HG03354 (cell line): ENCODE data around the gene FTCD.
"Not testable (repeated sequence)": the region's sequence is repeated elsewhere in the genome, so short reads cannot be mapped to it uniquely, and the experiment has no call there.

Experiments used
- ATAC-seq: cut with Tn5 transposase; IDR thresholded peaks from one replicate; pipeline ENCODE4 v1.9.1; 2021; ENCODE audit warnings: mild to moderate bottlenecking; ENCODE audit not compliant: unreplicated experiment, poor library complexity, severe bottlenecking

The FTCD gene

DNA sequence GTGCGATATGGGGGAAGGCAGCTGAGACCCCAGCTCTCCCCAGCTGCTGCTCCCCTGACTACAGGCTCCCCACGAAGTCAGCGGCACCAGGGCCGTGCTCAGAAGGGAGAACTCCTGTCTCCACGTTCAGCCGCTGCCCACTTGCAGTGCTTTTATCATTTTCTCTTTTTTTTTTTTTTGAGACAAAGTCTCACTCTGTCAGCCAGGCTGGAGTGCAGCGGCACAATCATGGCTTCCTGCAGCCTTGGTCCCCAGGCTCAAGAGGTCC is 933 bp upstream of the FTCD start:
- no peak for ATAC-seq

DNA sequence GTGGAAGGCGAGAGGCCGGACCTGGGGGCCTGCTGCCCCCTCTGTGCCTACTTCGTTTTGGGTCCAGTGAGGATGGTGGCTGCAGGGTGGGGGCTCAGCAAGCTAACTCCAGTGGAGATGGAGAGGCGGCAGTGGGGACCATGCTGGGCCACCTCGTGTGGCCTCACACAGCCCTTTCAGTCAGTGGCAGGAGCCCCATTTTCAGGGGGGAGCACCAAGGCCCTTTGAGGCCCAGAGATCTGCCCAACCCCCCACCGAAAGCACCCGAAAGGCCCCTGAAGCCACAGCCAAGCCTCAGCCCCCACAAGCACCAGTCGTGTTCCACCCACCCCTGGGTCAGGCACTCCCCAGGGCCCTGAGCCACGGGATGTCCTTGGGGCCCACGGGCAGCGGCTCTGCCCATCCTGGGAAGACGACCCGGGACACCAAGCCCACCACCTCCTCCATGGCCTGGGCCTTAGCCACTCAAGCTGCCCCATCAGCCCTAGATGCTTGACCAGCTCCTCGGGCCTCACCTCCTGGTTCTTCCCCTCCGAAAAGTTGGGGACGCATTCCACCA is 345 bp downstream of the FTCD start:
- ATAC-seq = no peak

DNA sequence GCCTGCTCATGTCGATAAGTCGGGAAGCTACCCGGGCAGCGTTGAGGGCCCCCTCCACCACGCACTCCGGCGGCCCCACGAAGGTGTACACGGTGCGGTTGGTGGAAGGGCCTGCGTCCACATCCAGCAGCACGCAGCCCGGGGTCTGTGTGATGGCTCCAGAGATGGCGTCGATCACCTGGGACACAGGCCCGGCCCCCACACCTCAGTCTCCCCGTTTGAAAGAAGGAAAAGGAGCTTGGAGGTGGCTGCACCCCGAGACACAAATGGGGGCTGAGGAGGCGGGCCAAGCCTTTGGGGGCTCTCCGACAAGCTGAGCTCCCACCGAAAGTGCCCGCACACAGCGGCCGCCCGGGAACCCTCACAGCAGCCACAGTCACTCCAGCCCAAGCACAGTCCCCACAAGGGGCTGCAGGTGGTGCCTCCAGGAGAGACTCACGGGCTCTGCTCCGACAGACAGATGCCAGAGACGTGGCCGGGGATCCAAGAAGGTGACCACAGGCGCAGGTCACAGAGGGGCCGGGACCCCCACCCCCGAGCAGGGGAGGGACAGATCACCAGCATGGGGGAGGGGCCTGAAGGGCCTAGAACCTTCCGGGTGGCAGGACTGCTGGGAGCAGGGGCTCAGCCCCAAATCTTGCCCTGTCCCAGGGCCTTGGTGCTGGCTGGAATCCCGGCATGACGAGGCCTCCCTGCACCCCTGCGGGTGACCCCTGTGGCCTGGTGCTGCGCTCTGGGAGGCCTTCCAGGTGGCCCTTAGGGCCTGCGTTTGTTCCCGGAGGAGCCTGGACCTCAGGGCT is 1.0 kb downstream of the FTCD start:
- no peak for ATAC-seq

DNA sequence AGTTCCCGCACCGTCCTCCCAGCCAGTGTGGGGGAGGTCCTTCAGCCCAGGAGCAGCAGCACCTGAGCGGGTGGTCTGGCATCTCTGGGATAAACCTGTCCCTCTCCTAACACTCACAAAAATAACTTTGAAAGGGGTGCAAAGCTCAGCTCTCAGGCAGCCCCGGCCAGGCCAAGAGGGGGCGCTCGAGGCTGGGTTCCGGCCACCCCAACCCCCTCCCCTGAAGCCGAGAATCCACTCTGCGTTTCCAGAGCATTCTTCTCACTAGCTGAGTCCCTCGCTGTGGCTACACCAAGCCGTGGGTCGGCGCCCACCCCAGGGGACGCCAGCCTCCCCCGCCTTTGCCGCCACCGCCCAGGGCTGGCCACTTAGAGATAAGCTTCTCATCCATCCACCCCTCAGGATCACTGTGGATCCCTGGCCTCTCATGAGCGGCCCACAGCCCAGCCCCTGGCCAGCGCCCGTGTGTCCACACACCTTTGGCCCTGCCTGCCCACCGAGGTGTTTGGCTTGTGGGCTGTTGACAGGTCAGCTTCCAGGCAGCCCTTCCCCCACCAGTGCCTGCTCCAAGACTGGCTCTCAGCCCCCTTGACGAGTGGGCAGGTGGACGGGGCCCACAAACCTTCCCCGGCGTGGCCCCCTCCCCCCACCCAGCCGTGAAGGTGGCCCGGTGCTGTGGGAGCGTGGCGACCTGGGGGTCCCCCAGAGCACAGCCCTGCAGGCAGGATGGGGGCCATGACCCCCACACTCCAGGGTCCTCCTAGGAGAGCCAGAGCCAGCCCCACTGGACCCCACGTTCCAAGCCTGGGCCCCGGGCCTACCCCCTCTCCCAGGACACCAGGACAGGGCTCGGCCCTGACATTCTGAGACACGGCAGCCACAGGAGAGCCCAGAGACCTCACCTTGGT is 1.9 kb downstream of the FTCD start:
- ATAC-seq = no peak

DNA sequence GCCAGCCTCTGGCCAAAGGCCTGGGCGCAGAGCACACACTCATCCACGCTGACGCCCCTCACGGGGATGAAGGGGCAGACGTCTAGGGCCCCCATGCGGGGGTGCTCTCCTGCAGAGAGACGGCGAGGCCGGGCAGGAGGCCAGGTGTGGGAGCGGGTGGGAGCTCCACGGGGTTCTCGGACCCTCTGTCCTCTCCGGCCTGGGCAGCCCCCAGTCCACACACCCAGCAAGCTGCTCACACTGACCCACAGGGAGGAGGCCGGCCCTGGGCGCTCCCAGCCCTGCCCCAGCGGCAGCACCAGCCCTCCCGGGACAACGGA is 2.5 kb downstream of the FTCD start:
- ATAC-seq = no peak

DNA sequence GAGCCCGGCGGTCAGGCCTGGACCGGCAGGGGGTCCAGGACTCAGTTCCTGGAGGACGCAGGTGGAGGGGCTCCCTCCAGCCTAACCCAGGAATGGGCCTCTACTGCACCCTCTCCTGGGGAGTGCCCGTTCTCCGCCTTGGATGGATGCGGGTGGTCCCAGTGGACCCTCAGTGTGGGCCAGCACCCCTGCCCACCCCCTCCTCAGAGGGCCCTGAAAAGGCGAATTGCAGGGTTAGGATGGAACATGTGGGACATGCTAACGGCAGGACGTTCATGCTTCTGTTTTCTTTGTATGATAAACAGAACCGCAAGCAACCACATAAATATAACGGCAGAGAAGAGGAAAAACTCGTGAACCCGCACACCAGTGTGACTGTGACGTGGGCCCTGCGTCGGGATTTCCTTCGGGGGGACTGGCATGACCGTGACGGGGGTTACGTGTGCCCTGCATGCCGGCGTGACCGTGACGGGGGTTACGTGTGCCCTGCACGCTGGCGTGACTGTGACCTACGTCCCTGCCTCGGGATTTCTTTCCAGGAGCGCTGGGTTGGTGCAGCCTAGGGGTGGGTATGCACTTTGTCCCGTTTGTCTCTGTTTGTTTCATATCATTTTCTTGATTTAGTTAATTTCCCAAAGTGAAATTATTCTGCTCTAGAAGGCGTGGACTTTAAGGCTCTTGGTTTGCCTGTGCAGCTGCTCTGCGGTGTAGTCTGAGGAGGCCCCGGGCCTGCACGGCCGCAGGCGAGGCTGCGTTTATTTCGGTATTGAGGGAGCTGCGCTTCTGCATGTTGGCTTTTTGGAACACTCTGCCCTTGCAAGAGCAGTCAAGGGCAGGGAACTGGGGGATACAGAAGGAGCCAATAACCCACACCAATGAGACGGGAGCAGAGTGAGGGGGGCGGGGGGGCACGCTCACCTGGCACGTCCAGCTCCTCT is 3.1 kb downstream of the FTCD start:
- no peak for ATAC-seq

DNA sequence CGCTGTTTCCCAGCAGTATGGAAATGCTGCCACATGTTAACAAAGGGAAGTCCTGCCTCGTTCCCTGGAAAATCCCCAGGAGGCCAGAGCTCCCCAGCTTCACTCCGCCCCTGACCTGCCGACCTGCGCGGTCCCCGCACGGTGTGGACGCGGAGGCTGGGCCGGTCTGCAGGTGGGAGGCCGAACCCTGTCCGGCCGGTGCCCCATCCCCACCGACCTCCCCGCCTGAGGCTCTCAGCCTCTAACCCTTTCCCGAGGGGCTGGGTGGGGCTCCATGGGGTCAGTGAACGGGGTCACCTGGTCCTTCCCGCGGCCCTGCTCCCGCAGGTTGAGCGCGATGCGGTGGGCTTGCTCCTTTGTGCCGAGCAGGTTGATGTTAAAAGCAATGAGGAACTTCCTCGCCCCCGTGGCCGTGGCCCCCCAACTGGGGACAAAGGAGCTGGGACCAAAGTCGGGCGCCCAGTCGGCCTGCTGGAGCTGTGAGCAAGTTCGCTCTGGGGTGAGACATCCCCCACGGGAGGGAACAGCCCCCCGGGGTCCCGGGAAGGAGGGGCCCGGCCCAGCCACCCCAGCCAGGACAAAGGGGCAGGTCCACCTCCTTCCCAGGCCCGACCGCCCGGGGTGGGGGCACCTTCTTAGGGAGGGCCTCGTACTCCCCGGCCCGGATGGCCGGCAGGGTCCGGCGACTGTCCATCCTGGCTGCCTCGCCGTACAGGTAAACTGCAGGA is 4.0 kb downstream of the FTCD start:
- no peak for ATAC-seq

DNA sequence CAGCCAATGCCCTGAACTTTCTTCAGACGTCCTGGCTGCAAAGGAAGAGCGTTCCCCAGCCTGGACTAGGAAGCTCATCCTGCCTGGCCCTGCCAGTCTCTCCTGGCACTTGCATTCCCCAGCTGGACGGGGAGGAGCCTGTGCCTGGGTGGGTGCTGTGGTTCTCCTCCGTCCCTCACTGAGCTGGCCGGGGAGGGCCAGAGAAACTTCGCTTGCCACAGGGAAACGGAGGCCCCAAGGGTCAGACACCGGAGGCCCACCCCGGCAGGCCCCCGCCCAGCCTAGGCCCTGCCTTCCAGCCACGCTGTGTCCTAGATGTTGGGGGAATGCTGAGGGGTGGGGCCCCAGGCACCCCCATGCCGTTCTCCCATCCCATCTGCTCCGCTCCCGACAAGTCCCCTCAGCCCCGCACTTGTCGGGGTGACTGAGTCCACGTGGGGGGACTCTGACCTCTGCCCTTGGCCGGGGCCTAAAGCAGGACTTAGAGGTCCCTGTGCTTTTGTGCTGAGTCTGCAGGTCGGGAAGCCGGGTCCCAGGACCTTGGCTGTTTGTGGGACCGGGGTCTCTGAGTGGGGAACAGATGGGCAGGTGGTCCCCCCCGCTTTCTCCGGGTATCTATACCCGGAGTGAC is 4.8 kb downstream of the FTCD start:
- ATAC-seq = no peak

DNA sequence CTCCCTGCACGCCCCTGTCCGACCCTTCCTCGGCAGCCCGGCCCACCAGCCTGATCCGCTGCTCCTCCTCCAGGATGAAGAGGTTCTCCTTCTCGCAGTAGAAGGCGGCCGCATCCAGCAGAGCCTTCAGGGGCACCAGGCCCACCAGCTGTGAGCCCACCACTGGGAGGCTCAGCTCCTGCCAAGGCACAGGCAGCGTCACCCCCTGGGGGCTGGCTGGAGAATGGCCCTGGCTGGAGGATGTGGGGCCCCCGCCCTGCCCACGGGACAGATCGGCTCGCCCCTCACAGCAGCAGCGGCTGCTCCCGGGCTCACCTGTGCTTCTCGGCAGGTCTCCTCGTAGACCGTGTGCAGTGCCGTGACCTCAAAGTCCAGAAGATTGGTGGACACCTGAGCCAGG is 5.3 kb downstream of the FTCD start:
- no peak for ATAC-seq

DNA sequence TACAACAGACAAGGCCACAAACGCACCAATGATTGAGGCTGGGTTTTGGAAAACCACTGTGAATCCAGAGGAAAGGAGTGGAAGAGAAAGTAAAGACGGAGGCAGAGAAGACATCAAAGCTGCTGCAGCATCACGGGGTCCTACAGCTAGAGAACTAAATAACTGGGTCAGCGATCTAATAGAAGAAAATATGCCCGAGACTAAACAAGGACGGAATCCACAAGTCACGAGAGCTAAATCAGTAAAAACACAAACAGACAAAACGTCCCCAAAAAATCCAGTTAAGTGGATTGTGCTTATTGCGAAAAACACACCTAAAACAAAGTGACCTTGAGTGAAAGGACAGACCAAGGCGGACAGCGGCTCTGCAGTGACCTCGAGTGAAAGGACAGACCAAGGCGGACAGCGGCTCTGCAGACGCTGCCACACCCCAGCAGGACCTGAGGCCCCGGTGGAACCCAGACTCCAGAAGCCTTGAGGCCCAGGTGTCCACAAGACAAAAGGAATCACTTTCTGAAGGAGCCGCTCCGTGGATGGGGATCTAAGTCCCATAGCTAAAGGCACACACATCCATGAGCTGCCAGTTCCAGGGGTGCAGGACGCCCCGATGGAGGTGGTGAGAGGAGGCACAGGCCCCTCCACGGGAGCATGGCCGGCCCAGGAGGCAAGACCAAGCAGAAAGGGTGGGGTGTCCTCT is 6.0 kb downstream of the FTCD start:
- ATAC-seq = no peak

DNA sequence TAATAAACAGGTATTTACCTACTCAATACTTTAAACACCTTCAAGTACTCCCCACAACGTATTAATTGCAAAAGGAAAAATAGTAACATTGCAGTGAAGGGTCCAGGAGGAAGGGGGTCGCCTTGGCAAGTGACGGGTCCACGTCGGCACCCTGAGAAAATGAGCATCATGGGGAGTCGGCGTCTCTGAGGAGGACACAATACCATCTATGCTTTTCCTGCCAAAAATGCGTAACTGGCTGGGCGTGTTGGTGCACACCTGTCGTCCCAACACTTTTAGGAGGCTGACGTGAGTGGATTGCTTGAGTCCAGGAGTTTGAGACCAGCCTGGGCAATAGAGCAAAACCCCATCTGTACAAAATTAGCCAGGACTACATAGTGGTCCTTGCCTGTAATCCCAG is 7.3 kb downstream of the FTCD start:
- ATAC-seq = no peak

DNA sequence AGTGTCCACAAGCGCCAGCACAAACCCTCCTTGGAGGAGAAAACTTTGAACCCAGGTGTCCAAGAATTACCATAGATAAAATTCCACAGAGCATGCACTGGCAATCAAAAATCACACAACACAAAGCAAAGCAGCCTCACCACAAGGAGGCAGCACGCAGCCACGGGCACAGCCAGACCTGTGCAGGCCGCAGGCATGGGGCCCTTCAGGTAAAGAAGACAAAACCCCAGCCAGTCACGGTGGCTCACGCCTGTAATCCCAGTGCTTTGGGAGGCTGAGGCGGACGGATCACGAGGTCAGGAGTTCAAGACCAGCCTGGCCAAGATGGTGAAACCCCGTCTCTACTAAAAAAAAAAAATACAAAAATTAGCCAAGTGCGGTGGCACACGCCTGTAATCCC is 8.0 kb downstream of the FTCD start:
- ATAC-seq = not testable (repeated sequence)

DNA sequence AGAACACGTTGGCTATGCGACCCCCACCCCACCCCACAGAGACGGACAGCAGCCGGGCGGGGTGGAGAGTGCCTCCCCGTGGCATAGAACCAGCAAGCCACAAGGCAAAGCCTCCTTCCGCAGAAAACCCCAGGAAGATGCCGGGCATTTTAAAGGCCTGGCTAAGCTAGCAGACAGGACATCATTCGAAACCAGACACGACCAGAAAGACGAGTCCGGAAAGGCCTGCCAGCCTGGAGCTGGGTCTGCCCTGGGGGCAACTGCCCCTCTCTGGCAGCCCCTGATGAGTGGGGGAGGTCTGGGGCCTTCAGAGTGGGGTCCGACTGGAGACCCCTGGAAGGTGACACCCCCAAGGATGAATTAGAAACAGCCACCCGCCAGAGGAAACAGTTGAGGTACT is 8.5 kb downstream of the FTCD start:
- no peak for ATAC-seq

DNA sequence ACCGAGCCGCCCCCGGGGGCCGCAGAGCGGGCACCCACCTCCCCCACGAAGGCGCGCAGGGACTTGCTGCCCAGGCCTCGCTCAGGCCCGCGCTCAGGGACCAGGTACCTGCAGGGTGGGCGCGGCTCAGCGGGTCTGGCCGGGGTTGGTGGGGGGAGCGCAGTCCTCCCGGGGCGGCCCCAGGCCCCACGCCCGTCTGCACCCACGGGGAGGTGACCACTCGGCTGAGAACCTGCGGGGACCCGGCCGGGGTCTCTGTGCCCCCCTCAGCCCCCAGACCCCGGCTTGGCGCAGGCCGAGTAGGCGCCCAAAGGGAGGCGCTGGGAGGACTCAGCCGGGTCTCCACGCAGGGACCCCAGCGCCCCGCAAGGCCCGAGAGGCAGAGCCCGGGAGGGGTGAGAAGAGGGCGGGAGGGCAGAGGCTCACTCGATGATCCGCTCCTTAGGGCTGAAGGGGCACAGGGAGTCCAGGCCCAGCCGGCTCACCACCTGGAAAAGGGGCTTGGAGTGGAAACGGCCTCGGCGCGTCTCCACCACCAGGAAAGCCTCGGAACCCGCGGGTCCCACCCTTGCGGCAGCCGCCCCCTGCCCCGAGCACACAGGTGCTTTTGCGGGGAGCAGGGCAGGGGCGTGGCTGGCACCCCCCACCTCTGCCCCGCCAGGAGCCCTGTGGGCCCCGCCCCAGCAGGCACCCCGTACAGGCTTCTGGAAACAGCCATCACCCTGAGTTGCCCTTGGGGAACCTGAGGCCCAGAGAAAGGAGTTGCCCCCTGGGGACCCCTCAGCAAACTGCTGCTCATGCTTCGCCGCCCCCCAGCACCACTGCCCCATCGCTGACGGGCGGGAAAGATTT is 9.3 kb downstream of the FTCD start:
- ATAC-seq = no peak

DNA sequence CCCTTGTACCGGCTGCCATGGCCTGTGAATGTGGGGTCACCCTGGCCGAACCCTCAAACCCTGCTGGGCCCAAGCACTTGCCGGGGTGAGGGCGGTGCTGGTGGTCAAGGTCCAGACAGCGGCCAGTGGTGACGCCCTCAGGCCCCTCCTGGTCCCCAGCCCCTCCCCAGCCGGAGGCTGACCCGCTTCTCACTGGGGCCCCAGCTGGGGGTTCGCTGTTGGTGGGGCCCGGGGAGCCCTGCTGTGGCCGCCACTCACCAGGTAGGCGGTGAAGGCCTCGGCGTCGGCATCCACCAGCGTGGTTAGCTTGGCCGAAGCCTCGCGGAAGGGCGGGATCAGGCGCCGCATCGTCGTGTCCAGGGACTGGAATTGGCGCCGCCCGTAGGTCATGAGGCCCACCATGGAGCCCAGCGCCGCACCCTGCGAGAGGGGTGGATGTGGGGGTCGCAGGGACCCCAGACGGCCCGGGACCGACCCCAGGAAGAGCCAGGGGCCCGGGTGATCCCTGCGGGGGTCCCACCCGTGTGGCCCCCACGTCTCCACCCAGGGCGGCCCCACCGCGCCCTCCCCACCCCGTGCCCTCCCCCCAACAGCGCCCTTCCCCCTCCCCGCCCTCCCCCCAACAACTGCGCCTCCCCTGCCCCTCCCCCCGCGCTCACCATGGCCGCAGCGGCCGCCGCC is 10.1 kb downstream of the FTCD start:
- no peak for ATAC-seq

DNA sequence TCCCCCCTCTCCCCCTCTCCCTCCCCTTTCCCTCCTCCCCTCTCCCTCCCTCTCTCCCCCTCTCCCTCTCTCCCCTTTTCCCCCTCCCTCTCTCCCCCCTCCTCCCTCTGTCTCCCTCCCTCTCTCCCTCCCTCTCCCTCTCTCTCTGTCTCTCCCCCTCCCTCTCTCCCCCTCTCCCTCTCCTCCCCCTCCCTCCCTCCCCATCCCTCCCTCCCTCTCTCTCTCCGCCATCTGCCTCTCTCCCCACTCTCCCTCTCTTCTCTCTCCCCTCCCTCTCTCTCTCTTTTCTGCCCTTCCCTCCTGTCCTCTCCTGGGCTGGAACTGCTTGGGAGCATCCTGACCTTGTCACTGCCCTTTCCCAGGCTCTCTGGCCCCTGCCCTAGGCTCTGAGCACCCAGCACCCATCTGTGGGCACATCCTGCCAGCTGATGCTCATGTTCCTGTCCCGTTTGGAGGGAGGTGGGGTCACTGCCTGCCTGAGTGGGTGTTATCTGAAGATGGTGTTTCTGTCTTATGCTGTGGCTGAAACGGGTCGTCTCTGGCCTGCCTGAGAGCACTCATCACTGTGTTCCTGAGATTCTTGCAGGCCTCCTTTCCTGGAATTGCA is 10.8 kb downstream of the FTCD start:
- no peak for ATAC-seq
